Measurements from ENCODE around the gene ERBB2.
"Not testable (repeated sequence)": the region's sequence is repeated elsewhere in the genome, so short reads cannot be mapped to it uniquely, and the experiment has no call there.

Gene ERBB2

GRCh38 chr17:39722965-39723848 lies 23.3 kb downstream of the ERBB2 start:
- Histone ChIP-seq H3K36me3 (replicated peaks) (peaks cover 13% of the 10 kb centered on the region), H3K4me3 (ENCODE audit: low read depth, low read length) (no peak overlapping the region), H3K27me3 (replicated peaks) (no peaks in the 10 kb centered on the region), H3K27ac (no peak overlapping the region)
- in situ Hi-C loops (cut with HindIII; ENCODE audit: low pct_ligation_motif_present, low sequenced_read_pairs) = no loop called here
- no peak for TF ChIP-seq CTCF (IDR thresholded peaks at IDR 0.05; ENCODE audit: low read depth, low read length, missing control alignments)
- DNase-seq = no peak

- H3K4me3 ChIP-seq (ENCODE audit: low read depth, low read length) = no peak overlapping the region
- no peak overlapping the region for H3K27ac ChIP-seq
- in situ Hi-C loops (cut with HindIII; ENCODE audit: low pct_ligation_motif_present, low sequenced_read_pairs) = no loop called here
- H3K27me3 ChIP-seq (replicated peaks) = no peaks in the 10 kb centered on the region
- H3K36me3 ChIP-seq (replicated peaks) = peaks cover 20% of the 10 kb centered on the region
- no peak for TF ChIP-seq CTCF (IDR thresholded peaks at IDR 0.05; ENCODE audit: low read depth, low read length, missing control alignments)
- no peak for DNase-seq
These were observed 24.9 kb downstream of the ERBB2 start for GRCh38 chr17:39724731-39725130.

GRCh38 chr17:39725923-39726322 lies 26.1 kb downstream of the ERBB2 start:
- H3K36me3 ChIP-seq (replicated peaks) = peaks cover 20% of the 10 kb centered on the region
- DNase-seq; H3K27ac ChIP-seq; H3K4me3 ChIP-seq (ENCODE audit: low read depth, low read length); H3K27me3 ChIP-seq (replicated peaks); in situ Hi-C loops (cut with HindIII; ENCODE audit: low pct_ligation_motif_present, low sequenced_read_pairs): not testable (repeated sequence)

GRCh38 chr17:39726617-39727016 lies 26.8 kb downstream of the ERBB2 start:
- Histone ChIP-seq H3K27me3 (replicated peaks) (no peaks in the 10 kb centered on the region), H3K36me3 (replicated peaks) (peaks cover 20% of the 10 kb centered on the region), H3K27ac (no peak overlapping the region), H3K4me3 (ENCODE audit: low read depth, low read length) (no peak overlapping the region)
- no peak for TF ChIP-seq CTCF (IDR thresholded peaks at IDR 0.05; ENCODE audit: low read depth, low read length, missing control alignments)
- in situ Hi-C loops (cut with HindIII; ENCODE audit: low pct_ligation_motif_present, low sequenced_read_pairs) = no loop called here
- no peak for DNase-seq

GRCh38 chr17:39727556-39727955 lies 27.7 kb downstream of the ERBB2 start:
- Histone ChIP-seq H3K27me3 (replicated peaks) (no peaks in the 10 kb centered on the region), H3K4me3 (ENCODE audit: low read depth, low read length) (no peak overlapping the region), H3K36me3 (replicated peaks) (peaks cover 20% of the 10 kb centered on the region), H3K27ac (no peak overlapping the region)
- in situ Hi-C loops (cut with HindIII; ENCODE audit: low pct_ligation_motif_present, low sequenced_read_pairs) = no loop called here
- DNase-seq = no peak
- no peak for TF ChIP-seq CTCF (IDR thresholded peaks at IDR 0.05; ENCODE audit: low read depth, low read length, missing control alignments)

- H3K36me3 ChIP-seq (replicated peaks) = peaks cover 18% of the 10 kb centered on the region
- no peak overlapping the region for H3K27ac ChIP-seq
- H3K27me3 ChIP-seq (replicated peaks) = no peaks in the 10 kb centered on the region
- in situ Hi-C loops (cut with HindIII; ENCODE audit: low pct_ligation_motif_present, low sequenced_read_pairs) = no loop called here
- no peak for DNase-seq
- peak overlapping the region; percentile 79 for H3K4me3 ChIP-seq (ENCODE audit: low read depth, low read length)
- no peak for TF ChIP-seq CTCF (IDR thresholded peaks at IDR 0.05; ENCODE audit: low read depth, low read length, missing control alignments)
These were observed 29.5 kb downstream of the ERBB2 start for GRCh38 chr17:39729280-39729851.
